Endothelial cell of umbilical vein (primary cell): Measurements from ENCODE around the gene CCDC196. TPM values are rescaled to one million over a fixed set of nuclear protein-coding genes. Genes with fewer than 3 reads are reported as not detected.

Experiments
- BruUV-seq: library from RNA; stranded (reverse); fragments of 400-500 nt; replicated peaks from 2 replicates; lab custom pipeline; 2021; lab: Mats Ljungman, UMichigan
- CTCF ChIA-PET: fragments of 300-600, 350-600 bp; sonication (Branson Sonifier 250); formaldehyde crosslinking; loops from one replicate; lab custom pipeline; 2021; ENCODE audit warnings: antibody characterized with exemption, inconsistent platforms; lab: Charles Lee
- POLR2A ChIA-PET: fragments of 300-600, 350-600 bp; sonication (Branson Sonifier 250); formaldehyde crosslinking; loops from one replicate; lab custom pipeline; 2021; ENCODE audit warnings: antibody characterized with exemption, inconsistent platforms; lab: Charles Lee
- DNase-seq: peaks from one replicate; pipeline ENCODE4 v3.0.0-alpha.2; 2011; ENCODE audit warnings: low read depth, low spot score
- FAIRE-seq: peaks from 2 replicates; lab custom pipeline; 2011; peaks lifted over from hg19 to GRCh38; lab: Jason Lieb, UNC
- H2AFZ ChIP-seq: 2 replicates; pipeline ENCODE4 v1.6.0; 2012; ENCODE audit warnings: low read depth, low read length, control low read depth, inconsistent platforms
- H3K27ac ChIP-seq: 2 replicates; pipeline ENCODE4 v1.5.1; 2011; ENCODE audit warnings: low read depth, mild to moderate bottlenecking, control low read depth, low read length, moderate library complexity; ENCODE audit not compliant: insufficient read depth
- H3K27me3 ChIP-seq, 2 experiments: 2 replicates each; pipeline versions ENCODE4 v1.6.0 to v1.6.1; 2011; ENCODE audit warnings: low read length in 2 of 2, mixed read lengths in 1 of 2; ENCODE audit not compliant: control insufficient read depth in 2 of 2, insufficient read depth in 2 of 2
- H3K36me3 ChIP-seq, 2 experiments: 2 replicates in 1 of 2; 3 replicates in 1 of 2; pipeline ENCODE4 v1.5.1; 2011; ENCODE audit warnings: low read length in 2 of 2, mild to moderate bottlenecking in 1 of 2, moderate library complexity in 1 of 2; ENCODE audit not compliant: control insufficient read depth in 2 of 2, insufficient read depth in 2 of 2; ENCODE audit errors: extremely low read depth in 1 of 2
- H3K4me1 ChIP-seq: 3 replicates; pipeline ENCODE4 v1.5.1; 2011; ENCODE audit warnings: mild to moderate bottlenecking, low read length; ENCODE audit not compliant: control insufficient read depth, insufficient read depth; ENCODE audit errors: extremely low read depth
- H3K4me2 ChIP-seq: 2 replicates; pipeline ENCODE4 v1.6.1; 2011; ENCODE audit warnings: low read length, control low read depth, mixed read lengths; ENCODE audit not compliant: insufficient read depth
- H3K4me3 ChIP-seq, 3 experiments: fragments of 200-600 bp in 1 of 3; sonication (generic), shearing (Covaris generic) in 1 of 3; replicated peaks in 1 of 3; 2 replicates each; pipeline ENCODE4 v1.5.1; 2011 to 2016; ENCODE audit warnings: control low read depth in 3 of 3, low read length in 3 of 3, mild to moderate bottlenecking in 2 of 3, inconsistent platforms in 1 of 3, low read depth in 1 of 3, moderate library complexity in 1 of 3; ENCODE audit not compliant: insufficient read depth in 1 of 3
- H3K79me2 ChIP-seq: 2 replicates; pipeline ENCODE4 v1.6.0; 2012; ENCODE audit warnings: low read length, inconsistent platforms; ENCODE audit not compliant: control insufficient read depth, insufficient read depth
- H3K9ac ChIP-seq: replicated peaks from 2 replicates; pipeline ENCODE3; 2011; ENCODE audit warnings: low read length, control low read depth; ENCODE audit not compliant: insufficient read depth; ENCODE audit errors: extremely low read depth
- H3K9me1 ChIP-seq: replicated peaks from 3 replicates; pipeline ENCODE4 v1.6.0; 2011; ENCODE audit warnings: mild to moderate bottlenecking, low read length; ENCODE audit not compliant: control insufficient read depth, insufficient read depth; ENCODE audit errors: extremely low read depth
- H3K9me3 ChIP-seq: replicated peaks from 2 replicates; pipeline ENCODE4 v1.5.1; 2012; ENCODE audit warnings: low read length, inconsistent platforms; ENCODE audit not compliant: control insufficient read depth, insufficient read depth
- H4K20me1 ChIP-seq: replicated peaks from 2 replicates; pipeline ENCODE3; 2011; ENCODE audit warnings: mild to moderate bottlenecking, low read length; ENCODE audit not compliant: control insufficient read depth, insufficient read depth; ENCODE audit errors: extremely low read depth
- EZH2 ChIP-seq: IDR thresholded peaks from 2 replicates; pipeline ENCODE4 v1.6.1; 2012; ENCODE audit warnings: borderline replicate concordance, low read depth, mild to moderate bottlenecking, moderate library complexity, low read length, inconsistent platforms; ENCODE audit not compliant: severe bottlenecking
- FOS ChIP-seq: IDR thresholded peaks from 2 replicates; pipeline ENCODE4 v1.6.1; 2011; ENCODE audit warnings: mild to moderate bottlenecking, low read length, moderate library complexity, borderline replicate concordance; ENCODE audit not compliant: insufficient read depth
- GATA2 ChIP-seq: IDR thresholded peaks from 2 replicates; pipeline ENCODE4 v1.7.0; 2011; ENCODE audit warnings: low read depth, mild to moderate bottlenecking, moderate library complexity, mixed read lengths, low read length; ENCODE audit not compliant: insufficient read length, insufficient read depth
- JUN ChIP-seq: IDR thresholded peaks from 2 replicates; pipeline ENCODE4 v1.6.1; 2011; ENCODE audit warnings: borderline replicate concordance, low read depth; ENCODE audit not compliant: insufficient read length, insufficient read depth
- MYC ChIP-seq: IDR thresholded peaks from one replicate; pipeline ENCODE4 v1.6.1; 2011; ENCODE audit warnings: mild to moderate bottlenecking, low read depth, low read length
- POLR2A ChIP-seq: IDR thresholded peaks from 2 replicates; pipeline ENCODE4 v1.6.1; 2012; ENCODE audit warnings: low read depth, mild to moderate bottlenecking, control low read depth, low read length
- dilution Hi-C: fragments of 300-500 bp; cut with MboI; formaldehyde crosslinking; loops from one replicate; pipeline ENCODE4 v1.15.0; 2019; ENCODE audit warnings: low sequenced_read_pairs; ENCODE audit not compliant: extremely low pct_ligation_motif_present
- intact Hi-C: fragments of 100-400 bp; cut with micrococcal nuclease; formaldehyde crosslinking; loops from one replicate; pipeline ENCODE4 v1.10.0; 2022
- polyA plus RNA-seq, 4 experiments: library from polyadenylated mRNA; depleted of rRNA in 3 of 4; stranded (reverse) in 3 of 4; unstranded in 1 of 4; fragments of >200 nt; gene quantifications; 2 replicates each; pipeline versions ENCODE4 v1.2.1 to v1.2.3, GENCODE V29; 2011 to 2012; ENCODE audit warnings: missing spikeins in 1 of 4
- total RNA-seq: library from RNA; stranded (reverse); gene quantifications from 2 replicates; pipeline ENCODE4 v1.2.3, GENCODE V29; 2021
- TF ChIP-seq, protein P1 (sequence below): IDR thresholded peaks from 2 replicates; pipeline ENCODE4 v1.6.1; 2011; ENCODE audit not compliant: insufficient read depth, insufficient read length
- TF ChIP-seq, protein P2 (sequence below), 2 donors: IDR thresholded peaks; 1 replicate in 1 of 2; 2 replicates in 1 of 2; pipeline ENCODE4 v1.5.1; 2011; ENCODE audit warnings: low read length in 2 of 2, mild to moderate bottlenecking in 2 of 2, moderate library complexity in 2 of 2, control low read depth in 1 of 2, inconsistent platforms in 1 of 2, low read depth in 1 of 2; ENCODE audit not compliant: insufficient read depth in 1 of 2; ENCODE audit errors: extremely low read depth in 1 of 2

The CCDC196 gene
- total and polyA plus RNA-seq, 2 donors (not counting 3 experiments of a cell fraction or from before 2014, with no cell fraction given) = not detected

DNA sequence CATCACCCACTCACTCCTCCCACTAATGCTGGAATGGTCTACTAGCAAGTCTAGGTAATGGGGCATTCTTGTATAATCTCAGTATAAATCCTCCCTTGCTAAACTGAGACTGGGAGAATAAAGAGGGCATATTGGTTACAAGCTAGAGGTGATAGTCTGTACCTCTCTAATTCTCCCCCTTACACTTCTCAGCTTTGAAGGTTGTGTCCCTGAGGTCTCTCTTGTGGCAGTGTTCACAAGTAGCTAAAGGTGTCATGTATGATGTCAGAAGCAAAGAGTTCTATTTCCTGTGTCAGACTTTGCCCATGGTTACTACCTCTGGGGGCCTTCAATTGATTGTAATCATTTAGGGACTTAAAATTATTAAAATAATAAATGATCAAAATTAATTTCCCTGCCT, 26.6 kb upstream of the CCDC196 start:
- no peak overlapping the region for H3K27ac ChIP-seq
- no peak for DNase-seq
- no peaks in the 10 kb centered on the region for H3K4me1 ChIP-seq
- H3K9me1 ChIP-seq = no peaks in the 10 kb centered on the region
- ChIA-PET POLR2A (no interaction called here), CTCF (interaction anchor here (0.9 kb wide), 2 partner anchors 56 to 100 kb away, joined by 4 to 5 read pairs; no protein-coding TSS in a partner anchor)
- FAIRE-seq = no peak
- H4K20me1 ChIP-seq = no peaks in the 10 kb centered on the region
- no peaks in the 10 kb centered on the region for H3K36me3 ChIP-seq
- intact Hi-C loops = no loop called here
- BruUV-seq = no TSS peak
- no peak overlapping the region for H3K4me3 ChIP-seq
- no peaks in the 10 kb centered on the region for H3K79me2 ChIP-seq
- dilution Hi-C loops = no loop called here
- H3K4me2 ChIP-seq = no peak overlapping the region
- no peaks in the 10 kb centered on the region for H3K9me3 ChIP-seq
- H3K27me3 ChIP-seq = no peaks in the 10 kb centered on the region
- no peak overlapping the region for H3K9ac ChIP-seq
- no peak overlapping the region for H2AFZ ChIP-seq
- TF ChIP-seq GATA2 (no peak), EZH2 (no peak), MYC (no peak), FOS (no peak), POLR2A (no peak), JUN (no peak)
- TF ChIP-seq, protein P1, sequence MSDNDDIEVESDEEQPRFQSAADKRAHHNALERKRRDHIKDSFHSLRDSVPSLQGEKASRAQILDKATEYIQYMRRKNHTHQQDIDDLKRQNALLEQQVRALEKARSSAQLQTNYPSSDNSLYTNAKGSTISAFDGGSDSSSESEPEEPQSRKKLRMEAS = no peak
- TF ChIP-seq, protein P2, sequence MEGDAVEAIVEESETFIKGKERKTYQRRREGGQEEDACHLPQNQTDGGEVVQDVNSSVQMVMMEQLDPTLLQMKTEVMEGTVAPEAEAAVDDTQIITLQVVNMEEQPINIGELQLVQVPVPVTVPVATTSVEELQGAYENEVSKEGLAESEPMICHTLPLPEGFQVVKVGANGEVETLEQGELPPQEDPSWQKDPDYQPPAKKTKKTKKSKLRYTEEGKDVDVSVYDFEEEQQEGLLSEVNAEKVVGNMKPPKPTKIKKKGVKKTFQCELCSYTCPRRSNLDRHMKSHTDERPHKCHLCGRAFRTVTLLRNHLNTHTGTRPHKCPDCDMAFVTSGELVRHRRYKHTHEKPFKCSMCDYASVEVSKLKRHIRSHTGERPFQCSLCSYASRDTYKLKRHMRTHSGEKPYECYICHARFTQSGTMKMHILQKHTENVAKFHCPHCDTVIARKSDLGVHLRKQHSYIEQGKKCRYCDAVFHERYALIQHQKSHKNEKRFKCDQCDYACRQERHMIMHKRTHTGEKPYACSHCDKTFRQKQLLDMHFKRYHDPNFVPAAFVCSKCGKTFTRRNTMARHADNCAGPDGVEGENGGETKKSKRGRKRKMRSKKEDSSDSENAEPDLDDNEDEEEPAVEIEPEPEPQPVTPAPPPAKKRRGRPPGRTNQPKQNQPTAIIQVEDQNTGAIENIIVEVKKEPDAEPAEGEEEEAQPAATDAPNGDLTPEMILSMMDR (IDR thresholded peaks at IDR 0.05; ENCODE audit: extremely low read depth in 1 of 2, insufficient read depth in 1 of 2, low read depth in 1 of 2, low read length in 2 of 2) = no peak
